22Rv1 (cell line): ENCODE results near the gene TNFRSF8.
A peak's percentile ranks its signal among the peaks of the same experiment; 100 is the strongest.
"Not testable (repeated sequence)": the region's sequence is repeated elsewhere in the genome, so short reads cannot be mapped to it uniquely, and the experiment has no call there.

ENCODE experiments used
- H3K27ac ChIP-seq: fragments of 450-650 bp; 2 replicates; pipeline ENCODE4 v1.5.1; 2017
- CTCF ChIP-seq: fragments of 450-650 bp; IDR thresholded peaks from 2 replicates; pipeline ENCODE4 v1.5.1; 2017; ENCODE audit warnings: mild to moderate bottlenecking
- ZFX ChIP-seq: fragments of 450-650 bp; IDR thresholded peaks from 2 replicates; pipeline ENCODE4 v1.6.1; 2017; ENCODE audit warnings: antibody characterized with exemption, borderline replicate concordance

TNFRSF8 gene

DNA sequence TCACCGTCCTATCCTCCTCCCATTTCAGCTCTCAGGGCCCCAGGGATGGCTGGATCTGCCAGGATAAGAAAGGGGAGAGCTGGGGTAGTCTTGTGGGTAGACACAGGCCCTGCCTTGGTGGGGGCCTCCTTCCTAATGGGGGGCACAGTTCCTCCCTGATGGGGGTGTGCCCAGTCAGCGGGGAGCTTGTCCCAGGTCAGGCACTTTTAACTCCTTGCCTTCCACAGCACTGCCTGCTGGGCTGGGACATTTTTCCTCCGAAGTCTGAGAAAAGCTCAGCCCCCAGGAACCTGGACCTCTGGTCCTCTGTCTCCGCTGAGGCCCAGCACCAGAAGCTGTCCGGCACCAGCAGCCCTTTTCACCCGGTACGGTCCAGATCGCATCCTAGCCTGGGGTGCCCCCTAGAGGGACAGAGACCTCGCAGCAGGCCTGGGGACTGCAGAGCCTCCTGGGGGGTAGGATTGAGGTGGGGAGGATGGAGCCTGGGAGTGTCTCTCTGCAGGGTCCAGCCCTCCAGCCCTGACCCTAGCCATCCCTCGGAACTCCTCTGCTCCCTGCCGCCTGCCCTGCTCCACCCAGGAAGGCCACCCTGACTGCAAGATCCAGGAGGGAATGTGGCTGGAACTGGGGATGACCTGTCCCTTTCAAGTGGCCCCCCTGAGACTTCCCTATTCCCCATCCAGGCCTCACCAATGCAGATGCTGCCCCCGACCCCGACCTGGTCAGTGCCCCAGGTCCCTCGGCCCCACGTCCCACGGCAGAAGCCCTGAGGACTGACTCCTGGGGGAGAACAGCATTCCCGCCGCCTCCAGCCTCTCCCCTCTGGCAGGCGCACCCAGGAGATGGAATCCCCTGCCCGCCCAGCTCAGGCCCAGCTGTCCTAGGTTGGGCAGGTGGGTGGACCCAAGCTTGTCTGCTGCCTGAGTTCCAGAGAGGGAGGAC, 31.8 kb upstream of the TNFRSF8 start:
- no peak overlapping the region for H3K27ac ChIP-seq
- TF ChIP-seq CTCF (peak; percentile 63), ZFX (no peak)

- TF ChIP-seq CTCF (no peak), ZFX (no peak)
- no peak overlapping the region for H3K27ac ChIP-seq
Measured at GRCh38 chr1:12032161-12032621, 30.9 kb upstream of the TNFRSF8 start.

- not testable (repeated sequence) for H3K27ac ChIP-seq
Measured at GRCh38 chr1:12033441-12033840, 29.7 kb upstream of the TNFRSF8 start.

DNA sequence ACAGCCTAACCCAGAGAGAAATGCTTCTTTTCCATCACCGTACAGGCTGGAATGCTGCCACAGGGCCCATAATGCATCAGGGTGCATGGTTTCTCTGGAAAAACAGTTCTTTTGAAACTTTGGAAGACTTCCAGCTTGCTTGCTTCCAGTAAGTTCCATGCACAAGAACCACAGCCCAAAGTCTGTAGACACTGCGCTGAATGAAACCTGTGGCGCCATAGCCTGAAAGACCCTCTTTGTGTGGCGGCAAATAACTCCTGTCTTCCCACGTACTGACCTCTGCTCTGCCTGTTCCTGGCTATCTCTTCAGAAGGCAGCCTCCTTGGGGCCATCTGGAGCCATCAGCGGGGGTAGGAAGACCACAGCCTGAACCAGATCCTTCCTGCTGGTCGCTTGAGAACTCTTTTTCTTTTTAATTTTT, 28.7 kb upstream of the TNFRSF8 start:
- H3K27ac ChIP-seq = no peak overlapping the region
- no peak for TF ChIP-seq ZFX
- no peak for TF ChIP-seq CTCF

DNA sequence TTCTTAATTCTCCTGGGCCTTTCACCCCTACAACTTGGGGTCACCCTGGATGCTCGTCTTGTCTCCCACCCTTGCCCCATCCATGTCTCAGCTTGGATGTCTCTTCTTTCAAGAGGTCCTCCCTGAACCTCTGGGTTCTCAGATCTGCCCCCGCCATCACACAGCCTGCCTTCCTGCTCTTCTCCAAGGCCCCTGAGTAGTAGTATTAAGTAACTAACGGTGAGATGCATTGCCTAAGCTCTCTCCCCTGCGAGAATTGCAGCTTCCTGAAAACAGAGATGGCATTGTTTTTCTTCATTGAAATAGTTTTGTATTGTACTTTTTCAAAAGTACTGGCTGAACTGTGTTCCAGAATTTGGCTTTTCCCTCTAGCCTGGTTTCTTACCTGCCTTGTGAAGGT, 27.8 kb upstream of the TNFRSF8 start:
- H3K27ac ChIP-seq = no peak overlapping the region
- TF ChIP-seq ZFX (no peak), CTCF (no peak)

- TF ChIP-seq CTCF (no peak), ZFX (no peak)
- H3K27ac ChIP-seq = no peak overlapping the region
Measured at GRCh38 chr1:12037486-12038355, 25.4 kb upstream of the TNFRSF8 start.

DNA sequence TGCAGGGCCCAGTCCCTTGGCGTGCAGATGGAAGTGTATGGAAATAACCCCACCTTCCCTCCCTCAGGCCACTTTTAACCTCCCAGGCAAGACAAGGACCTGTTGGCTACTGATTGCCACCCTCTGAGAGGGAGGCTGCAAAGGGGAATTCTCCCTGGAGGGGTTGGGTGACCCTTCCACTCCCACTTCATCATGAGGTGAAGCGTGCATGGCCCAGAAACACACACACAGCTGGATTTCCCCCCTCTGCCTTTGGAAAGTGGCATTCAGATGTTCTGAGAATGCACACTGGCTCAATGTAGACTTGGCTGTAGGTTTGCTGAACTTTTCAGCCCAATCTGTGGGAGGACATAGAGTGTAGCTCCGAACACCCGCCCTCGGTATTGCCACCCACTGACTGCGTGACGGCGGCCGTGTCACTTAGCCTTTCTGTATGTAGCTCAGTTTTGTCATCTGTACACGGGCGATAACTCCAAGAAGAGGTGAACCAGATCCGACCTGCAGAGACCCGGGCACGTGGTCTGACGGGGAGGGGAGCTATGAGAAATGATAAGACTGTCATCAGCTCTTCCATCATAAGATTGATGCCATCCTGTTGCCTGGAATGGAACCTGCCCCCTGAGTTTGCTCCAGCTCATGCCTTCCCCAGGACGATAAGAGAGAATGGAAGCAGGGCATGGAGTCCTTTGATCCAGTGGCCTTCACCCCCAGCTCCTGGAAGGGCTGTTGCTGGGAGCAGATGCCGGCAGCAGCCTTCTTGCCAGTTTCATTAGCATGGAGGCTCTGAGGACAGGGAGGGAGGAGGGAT, 24.5 kb upstream of the TNFRSF8 start:
- H3K27ac ChIP-seq = no peak overlapping the region
- TF ChIP-seq ZFX = no peak
- TF ChIP-seq CTCF = no peak
